Left ventricle myocardium inferior (tissue), 1 donor: ENCODE measurements around the gene TEC. TPM values are rescaled to one million over a fixed set of nuclear protein-coding genes. Genes with fewer than 3 reads are reported as not detected.

ENCODE experiments used
- DNase-seq: peaks from one replicate; pipeline ENCODE4 v3.0.0-alpha.2; 2020
- H3K27ac ChIP-seq: fragments of 200-600 bp; replicated peaks from 2 replicates; pipeline ENCODE4 v1.8.0; 2021
- H3K27me3 ChIP-seq: fragments of 200-600 bp; 2 replicates; pipeline ENCODE4 v1.8.0; 2021; ENCODE audit warnings: low read depth
- H3K36me3 ChIP-seq: fragments of 200-600 bp; 2 replicates; pipeline ENCODE4 v1.8.0; 2021
- H3K4me1 ChIP-seq: fragments of 200-600 bp; 2 replicates; pipeline ENCODE4 v1.8.0; 2021
- H3K4me3 ChIP-seq: fragments of 200-600 bp; 2 replicates; pipeline ENCODE4 v1.8.0; 2021; ENCODE audit warnings: mild to moderate bottlenecking, moderate library complexity
- H3K9me3 ChIP-seq: fragments of 200-600 bp; replicated peaks from 2 replicates; pipeline ENCODE4 v1.8.0; 2021
- CTCF ChIP-seq: fragments of 200-600 bp; IDR thresholded peaks from 2 replicates; pipeline ENCODE4 v1.8.0; 2021; ENCODE audit warnings: antibody characterized with exemption, mild to moderate bottlenecking, borderline replicate concordance
- intact Hi-C: fragments of 100-400 bp; cut with micrococcal nuclease; formaldehyde crosslinking; loops from one replicate; pipeline ENCODE4 v1.11.0; 2022
- total RNA-seq: library from RNA; stranded (reverse); fragmentation: NEBNext Ultra II Directional; extraction: Animal tissue kit (Norgen Biotek cat#: 25700); gene quantifications from one replicate; pipeline ENCODE4 v1.2.1, GENCODE V29; 2021
- donor health status: DM: no; HTN: yes; CAD: no; lungs with severe emphysema.

TEC gene
- total RNA-seq, 1 donor from 2014 or later = 1.9 TPM

- Histone ChIP-seq H3K36me3 (no peaks in the 10 kb centered on the region), H3K4me1 (no peaks in the 10 kb centered on the region), H3K9me3 (no peaks in the 10 kb centered on the region), H3K27ac (no peak overlapping the region), H3K4me3 (no peak overlapping the region), H3K27me3 (no peaks in the 10 kb centered on the region)
- no peak for TF ChIP-seq CTCF
- no peak for DNase-seq
- intact Hi-C loops = no loop called here
These were observed 155.2 kb downstream of the TEC start for GRCh38 chr4:48114412-48114811.

- Histone ChIP-seq H3K36me3 (no peaks in the 10 kb centered on the region), H3K4me1 (no peaks in the 10 kb centered on the region), H3K27ac (no peak overlapping the region), H3K27me3 (no peaks in the 10 kb centered on the region), H3K4me3 (no peak overlapping the region), H3K9me3 (no peaks in the 10 kb centered on the region)
- no peak for DNase-seq
- TF ChIP-seq CTCF = no peak
- intact Hi-C loops = no loop called here
These were observed 157.5 kb downstream of the TEC start for GRCh38 chr4:48112017-48112667.

GRCh38 chr4:48110452-48110978, 159.1 kb downstream of the TEC start:
- H3K9me3 ChIP-seq = no peaks in the 10 kb centered on the region
- no peaks in the 10 kb centered on the region for H3K27me3 ChIP-seq
- no peak for TF ChIP-seq CTCF
- no peak for DNase-seq
- H3K36me3 ChIP-seq = no peaks in the 10 kb centered on the region
- no peak overlapping the region for H3K27ac ChIP-seq
- H3K4me3 ChIP-seq = no peak overlapping the region
- intact Hi-C loops = no loop called here
- no peaks in the 10 kb centered on the region for H3K4me1 ChIP-seq

- Histone ChIP-seq H3K4me1 (no peaks in the 10 kb centered on the region), H3K27me3 (no peaks in the 10 kb centered on the region), H3K36me3 (no peaks in the 10 kb centered on the region), H3K4me3 (no peak overlapping the region), H3K27ac (no peak overlapping the region), H3K9me3 (no peaks in the 10 kb centered on the region)
- no peak for DNase-seq
- intact Hi-C loops = no loop called here
- peak; percentile 51 for TF ChIP-seq CTCF
These were observed 160.0 kb downstream of the TEC start for GRCh38 chr4:48109413-48110263.

GRCh38 chr4:48108309-48109073, 161.1 kb downstream of the TEC start:
- H3K4me3 ChIP-seq = no peak overlapping the region
- no peaks in the 10 kb centered on the region for H3K27me3 ChIP-seq
- H3K9me3 ChIP-seq = no peaks in the 10 kb centered on the region
- no peak for TF ChIP-seq CTCF
- H3K27ac ChIP-seq = no peak overlapping the region
- intact Hi-C loops = no loop called here
- no peak for DNase-seq
- no peaks in the 10 kb centered on the region for H3K36me3 ChIP-seq
- no peaks in the 10 kb centered on the region for H3K4me1 ChIP-seq
